Fibroblast of villous mesenchyme (primary cell): ENCODE results near the gene HOXD11. TPM values are rescaled to one million over a fixed set of nuclear protein-coding genes. Genes with fewer than 3 reads are reported as not detected.

ENCODE experiments used
- DNase-seq: peaks from one replicate; pipeline ENCODE4 v3.0.0-alpha.2; 2010; ENCODE audit warnings: low read depth
- H3K4me3 ChIP-seq: 2 replicates; pipeline ENCODE4 v1.5.1; 2011; ENCODE audit warnings: low read depth, mild to moderate bottlenecking, low read length
- total RNA-seq: library from RNA; depleted of rRNA; stranded (reverse); fragments of >200 nt; gene quantifications from 2 replicates; pipeline ENCODE4 v1.2.3, GENCODE V29; 2012
- TF ChIP-seq, protein P1 (sequence below): IDR thresholded peaks from 2 replicates; pipeline ENCODE4 v1.5.1; 2012; ENCODE audit warnings: low read depth, mild to moderate bottlenecking, low read length; ENCODE audit not compliant: insufficient read depth

The HOXD11 gene
- total RNA-seq, 1 donor: 42.3 TPM

DNA sequence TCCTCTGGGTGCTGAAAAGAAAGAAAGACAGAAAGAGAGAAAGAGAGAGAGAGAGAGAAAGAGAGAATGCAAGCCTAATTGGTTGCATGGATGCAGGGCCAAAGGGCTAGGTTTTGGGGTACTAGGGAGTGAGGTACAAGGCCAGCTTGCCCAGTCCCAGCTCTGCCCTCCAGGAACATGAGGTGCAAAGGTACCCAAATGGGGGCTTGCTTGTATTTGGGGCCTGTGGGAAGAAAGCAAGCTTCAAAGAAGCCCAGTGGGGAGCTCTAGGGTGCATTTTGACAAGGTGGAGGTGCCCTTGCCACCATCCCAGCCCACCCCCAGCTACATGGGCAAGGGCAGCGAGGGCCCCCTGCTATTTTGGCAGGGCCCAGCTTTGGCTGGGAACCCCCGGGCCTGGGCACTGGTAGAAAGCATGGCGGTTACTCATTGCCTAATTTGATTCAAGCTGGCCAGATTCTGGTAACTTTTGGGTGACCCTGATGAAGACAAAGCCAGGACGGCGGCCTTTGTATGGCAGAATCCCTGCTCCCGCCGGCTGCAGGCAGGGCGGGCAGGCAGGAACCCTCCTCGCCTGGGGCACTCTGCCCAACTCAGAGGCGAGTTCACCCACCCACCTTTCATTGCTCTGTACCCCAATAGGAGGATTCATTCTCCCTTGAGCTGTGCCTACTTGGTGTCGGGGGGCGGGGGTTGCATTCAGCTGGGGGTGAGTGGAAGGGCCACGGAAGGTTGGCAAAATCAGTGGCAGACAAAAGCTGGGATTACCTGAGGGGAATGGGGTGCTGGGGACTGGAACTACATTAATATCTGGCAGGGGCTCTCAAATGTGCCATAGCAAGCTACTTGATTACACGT lies 43.7 kb downstream of the HOXD11 start:
- TF ChIP-seq, protein P1, sequence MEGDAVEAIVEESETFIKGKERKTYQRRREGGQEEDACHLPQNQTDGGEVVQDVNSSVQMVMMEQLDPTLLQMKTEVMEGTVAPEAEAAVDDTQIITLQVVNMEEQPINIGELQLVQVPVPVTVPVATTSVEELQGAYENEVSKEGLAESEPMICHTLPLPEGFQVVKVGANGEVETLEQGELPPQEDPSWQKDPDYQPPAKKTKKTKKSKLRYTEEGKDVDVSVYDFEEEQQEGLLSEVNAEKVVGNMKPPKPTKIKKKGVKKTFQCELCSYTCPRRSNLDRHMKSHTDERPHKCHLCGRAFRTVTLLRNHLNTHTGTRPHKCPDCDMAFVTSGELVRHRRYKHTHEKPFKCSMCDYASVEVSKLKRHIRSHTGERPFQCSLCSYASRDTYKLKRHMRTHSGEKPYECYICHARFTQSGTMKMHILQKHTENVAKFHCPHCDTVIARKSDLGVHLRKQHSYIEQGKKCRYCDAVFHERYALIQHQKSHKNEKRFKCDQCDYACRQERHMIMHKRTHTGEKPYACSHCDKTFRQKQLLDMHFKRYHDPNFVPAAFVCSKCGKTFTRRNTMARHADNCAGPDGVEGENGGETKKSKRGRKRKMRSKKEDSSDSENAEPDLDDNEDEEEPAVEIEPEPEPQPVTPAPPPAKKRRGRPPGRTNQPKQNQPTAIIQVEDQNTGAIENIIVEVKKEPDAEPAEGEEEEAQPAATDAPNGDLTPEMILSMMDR: no peak
- H3K4me3 ChIP-seq: no peak overlapping the region
- DNase-seq: no peak

DNA sequence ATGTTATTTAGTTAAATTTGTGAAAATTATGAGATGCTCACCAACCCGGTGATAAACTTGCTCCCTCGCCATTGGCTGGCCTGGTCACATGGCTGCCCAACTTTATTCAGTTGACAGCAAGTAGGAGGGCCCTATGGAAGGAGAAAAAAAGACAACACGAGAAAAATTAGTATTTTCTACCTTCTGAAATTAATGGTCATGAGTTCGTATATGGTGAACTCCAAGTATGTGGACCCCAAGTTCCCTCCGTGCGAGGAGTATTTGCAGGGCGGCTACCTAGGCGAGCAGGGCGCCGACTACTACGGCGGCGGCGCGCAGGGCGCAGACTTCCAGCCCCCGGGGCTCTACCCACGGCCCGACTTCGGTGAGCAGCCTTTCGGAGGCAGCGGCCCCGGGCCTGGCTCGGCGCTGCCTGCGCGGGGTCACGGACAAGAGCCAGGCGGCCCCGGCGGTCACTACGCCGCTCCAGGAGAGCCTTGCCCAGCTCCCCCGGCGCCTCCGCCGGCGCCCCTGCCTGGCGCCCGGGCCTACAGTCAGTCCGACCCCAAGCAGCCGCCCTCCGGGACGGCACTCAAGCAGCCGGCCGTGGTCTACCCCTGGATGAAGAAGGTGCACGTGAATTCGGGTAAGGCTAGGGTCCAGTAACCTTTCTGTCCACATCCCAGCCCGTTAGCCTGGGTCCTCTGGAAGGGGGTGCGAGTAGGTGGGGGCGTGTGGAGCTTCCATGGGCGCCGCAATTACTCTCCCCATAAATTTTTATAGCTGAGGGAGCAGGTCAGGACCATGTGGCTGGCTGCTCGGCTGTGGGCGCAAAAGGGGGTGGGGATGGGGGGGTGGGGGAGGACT lies 44.6 kb downstream of the HOXD11 start, which contains the start of gene HOXD4:
HOXD4 (plus strand) TSS at position 109 of the 846 bp plus-strand sequence; CDS start at position 193, 84 bp downstream.
- no peak within 1 kb of the TSS for H3K4me3 ChIP-seq
- DNase-seq: no peak
- TF ChIP-seq, protein P1: no peak

DNA sequence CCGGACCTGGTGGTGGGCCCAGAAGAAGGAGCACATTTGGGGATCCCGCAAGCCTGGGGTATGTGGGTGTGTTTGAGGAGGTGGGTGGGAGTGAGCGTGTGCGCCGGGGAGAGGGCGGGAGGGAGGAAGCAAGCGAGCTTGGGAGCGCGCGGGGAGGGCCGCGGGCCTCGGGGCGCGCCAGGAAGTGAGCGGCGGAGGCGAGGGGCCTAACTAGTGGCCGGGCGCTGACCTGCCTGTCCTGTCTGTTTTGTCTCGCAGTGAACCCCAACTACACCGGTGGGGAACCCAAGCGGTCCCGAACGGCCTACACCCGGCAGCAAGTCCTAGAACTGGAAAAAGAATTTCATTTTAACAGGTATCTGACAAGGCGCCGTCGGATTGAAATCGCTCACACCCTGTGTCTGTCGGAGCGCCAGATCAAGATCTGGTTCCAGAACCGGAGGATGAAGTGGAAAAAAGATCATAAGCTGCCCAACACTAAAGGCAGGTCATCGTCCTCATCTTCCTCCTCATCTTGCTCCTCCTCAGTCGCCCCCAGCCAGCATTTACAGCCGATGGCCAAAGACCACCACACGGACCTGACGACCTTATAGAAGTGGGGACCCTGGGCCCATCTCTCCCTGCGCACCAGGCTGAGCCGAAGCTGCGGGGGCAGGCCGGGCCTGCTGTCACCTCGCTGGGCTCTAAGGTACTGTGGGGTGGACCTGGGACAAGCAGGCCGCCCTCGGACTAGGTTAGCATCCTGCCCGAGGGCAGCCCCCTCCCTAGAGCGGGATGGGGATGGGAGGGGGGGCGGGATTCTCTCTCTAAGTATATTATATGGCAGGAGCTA lies 45.5 kb downstream of the HOXD11 start:
- no peak for DNase-seq
- no peak overlapping the region for H3K4me3 ChIP-seq
- TF ChIP-seq, protein P1: no peak

DNA sequence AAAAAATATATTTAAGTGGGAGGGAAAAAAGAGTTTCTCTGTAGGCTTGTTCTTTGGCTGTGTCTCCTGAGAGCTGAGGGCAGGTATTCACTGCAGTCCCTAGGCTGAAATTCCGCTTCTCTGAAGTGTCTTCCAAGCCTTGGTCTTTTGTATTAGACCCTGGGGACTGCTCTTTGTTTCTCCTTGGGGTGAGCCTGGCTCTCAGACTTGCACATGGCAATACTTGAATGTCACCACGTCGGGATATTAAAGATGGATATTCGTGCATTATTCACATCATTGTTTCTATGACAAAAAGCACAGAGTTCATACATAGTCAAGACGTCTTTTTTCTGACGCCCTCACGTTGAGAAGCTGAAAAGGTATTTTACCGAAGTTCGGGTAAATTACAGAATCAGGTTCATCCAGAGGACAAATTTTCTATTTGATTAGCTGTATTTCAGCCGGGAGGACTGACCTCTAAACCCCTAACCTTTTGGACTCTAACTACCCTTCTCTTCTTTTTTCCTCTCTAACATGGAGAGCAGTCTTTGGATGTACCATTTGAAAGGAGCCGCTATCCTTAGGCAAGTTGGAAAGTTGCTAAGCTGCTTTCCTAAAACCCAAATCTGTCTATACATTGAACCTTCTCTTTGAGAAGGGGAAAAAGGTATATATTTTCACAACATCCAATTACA lies 47.6 kb downstream of the HOXD11 start:
- DNase-seq: no peak
- H3K4me3 ChIP-seq: no peak overlapping the region
- TF ChIP-seq, protein P1: no peak

DNA sequence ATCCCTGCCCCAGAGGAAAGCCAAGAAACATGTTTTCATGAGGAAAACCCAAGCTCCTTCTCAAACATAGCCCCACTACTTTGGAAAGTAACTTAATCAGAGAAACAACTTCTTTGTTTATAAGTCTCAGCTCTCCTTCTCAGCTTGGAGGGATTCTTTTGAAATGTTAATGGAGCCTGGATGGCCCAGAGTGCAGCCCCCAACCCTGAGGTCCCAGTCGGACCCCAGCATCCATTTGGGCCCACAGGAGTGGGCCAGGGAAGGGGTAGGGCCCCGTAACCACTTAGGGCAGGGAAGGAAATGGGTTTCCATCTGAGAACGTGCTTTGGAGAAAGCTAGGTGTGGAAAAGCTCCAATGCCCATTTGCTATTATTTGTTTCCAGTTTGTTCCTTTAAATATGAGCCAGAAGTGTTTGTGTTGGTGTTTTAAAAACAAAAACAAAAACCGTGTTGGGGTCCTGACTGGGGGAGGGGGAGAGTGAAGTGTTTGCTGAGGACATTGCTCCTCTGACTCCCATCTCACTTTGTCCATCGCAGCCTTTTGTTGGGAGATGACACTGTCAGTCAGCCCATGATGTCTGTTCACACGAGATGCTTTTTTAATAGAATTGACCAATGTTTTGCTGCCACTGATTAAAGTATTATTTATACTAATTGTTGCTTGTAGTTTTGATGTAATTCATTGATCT lies 48.4 kb downstream of the HOXD11 start:
- TF ChIP-seq, protein P1: no peak
- H3K4me3 ChIP-seq: no peak overlapping the region
- DNase-seq: no peak
